IPS-20b (cell line): ENCODE results near the gene KLHDC7B.
A peak's percentile ranks its signal among the peaks of the same experiment; 100 is the strongest.

Experiments
- H3K27ac ChIP-seq: one replicate; pipeline ENCODE4 v1.5.1; 2013; ENCODE audit warnings: low read length
- H3K27me3 ChIP-seq: 2 replicates; pipeline ENCODE4 v1.6.1; 2013; ENCODE audit warnings: mild to moderate bottlenecking, low read length, inconsistent platforms; ENCODE audit not compliant: insufficient read depth
- H3K36me3 ChIP-seq: 2 replicates; pipeline ENCODE4 v1.6.1; 2013; ENCODE audit warnings: low read depth, mild to moderate bottlenecking, inconsistent platforms, low read length, moderate library complexity; ENCODE audit not compliant: insufficient read depth
- H3K4me1 ChIP-seq: 2 replicates; pipeline ENCODE4 v1.6.1; 2013; ENCODE audit warnings: mild to moderate bottlenecking, control low read depth, inconsistent platforms, low read length, moderate library complexity; ENCODE audit not compliant: insufficient read depth
- H3K4me3 ChIP-seq: 2 replicates; pipeline ENCODE4 v1.5.1; 2013; ENCODE audit warnings: mild to moderate bottlenecking, low read length, inconsistent platforms
- H3K9ac ChIP-seq: 2 replicates; pipeline ENCODE4 v1.6.1; 2013; ENCODE audit warnings: low read depth, mild to moderate bottlenecking, inconsistent platforms, low read length, moderate library complexity
- H3K9me3 ChIP-seq: 2 replicates; pipeline ENCODE4 v1.6.1; 2013; ENCODE audit warnings: mild to moderate bottlenecking, low read depth, low read length, inconsistent platforms; ENCODE audit not compliant: insufficient read depth

KLHDC7B gene

DNA sequence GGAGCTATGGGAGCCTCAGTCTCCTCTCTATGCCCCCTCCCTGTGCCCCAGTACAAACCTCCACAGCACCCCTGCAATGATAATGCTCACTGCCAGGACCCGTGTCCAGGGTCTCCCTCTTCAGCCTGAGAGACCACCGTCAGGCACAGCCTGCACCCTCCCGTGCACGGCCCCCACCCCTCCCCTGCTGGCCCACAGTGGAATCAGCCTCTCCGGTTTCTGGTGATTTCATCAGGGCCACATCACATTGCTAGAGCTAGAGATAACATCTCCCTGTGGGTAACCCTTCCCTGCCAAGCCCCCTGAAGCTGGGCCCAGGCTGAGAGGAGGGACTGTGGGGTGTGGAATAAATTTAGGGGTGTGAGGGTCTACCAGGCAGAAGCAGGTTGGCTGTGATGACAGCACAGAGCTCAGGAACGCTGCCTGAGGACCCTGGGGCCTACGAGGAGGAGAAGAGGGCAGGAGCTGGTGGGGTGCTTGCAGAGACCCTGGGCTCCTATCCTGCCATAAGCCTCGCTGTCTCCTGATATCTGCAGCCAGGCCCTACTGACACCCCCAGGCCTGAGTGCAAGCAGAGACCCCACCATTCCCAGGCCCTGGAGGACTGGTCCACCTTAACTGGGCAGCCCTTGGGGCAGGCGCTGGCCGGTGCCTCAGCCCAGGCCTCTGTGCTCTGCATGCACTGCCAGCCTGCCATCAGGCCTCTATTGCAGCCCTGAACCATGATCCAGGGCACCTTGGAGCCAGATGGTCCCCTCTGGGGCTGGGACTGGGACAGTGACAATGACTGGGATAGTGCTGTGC lies at the start of gene KLHDC7B:
Gene KLHDC7B (plus strand): TSS at position 378 of the 804 bp plus-strand sequence. CDS start 345 bp downstream, at position 723.
- Histone ChIP-seq H3K4me3 (no peak within 1 kb of the TSS), H3K4me1 (no peaks in the 10 kb centered on the region; the same call in 1 of the 2 replicates), H3K9me3 (no peaks in the 10 kb centered on the region), H3K27ac (no peak within 1 kb of the TSS), H3K27me3 (peaks cover 26% of the 10 kb centered on the region), H3K9ac (no peak within 1 kb of the TSS), H3K36me3 (no peaks in the 10 kb centered on the region)

DNA sequence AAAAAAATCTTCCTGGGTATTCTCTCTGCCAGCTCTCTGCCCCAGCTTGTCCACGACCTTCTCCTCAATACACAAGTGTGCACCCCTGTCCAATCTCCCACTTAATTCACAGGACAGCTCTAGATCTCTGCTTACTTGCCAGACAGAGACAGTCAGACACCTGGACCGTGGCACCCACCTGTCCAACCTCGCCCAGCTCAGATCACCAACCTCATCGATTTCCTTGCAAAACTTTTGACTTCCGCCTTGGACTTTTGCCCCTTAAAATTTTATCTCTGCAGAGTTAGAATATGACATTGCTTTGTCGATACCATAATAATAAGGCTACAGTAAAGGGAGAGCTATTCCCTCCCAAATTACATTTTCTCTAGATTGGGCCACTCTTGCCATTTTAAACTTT lies 48.6 kb upstream of the KLHDC7B start:
- Histone ChIP-seq H3K27ac (no peak overlapping the region), H3K9me3 (no peaks in the 10 kb centered on the region), H3K36me3 (no peaks in the 10 kb centered on the region), H3K4me1 (no peaks in the 10 kb centered on the region), H3K4me3 (no peak overlapping the region), H3K9ac (no peak overlapping the region), H3K27me3 (no peaks in the 10 kb centered on the region)

- Histone ChIP-seq H3K4me3 (no peak overlapping the region), H3K9ac (no peak overlapping the region), H3K27me3 (no peaks in the 10 kb centered on the region), H3K9me3 (no peaks in the 10 kb centered on the region), H3K4me1 (no peaks in the 10 kb centered on the region), H3K27ac (no peak overlapping the region), H3K36me3 (no peaks in the 10 kb centered on the region)
Measured at GRCh38 chr22:50498322-50498890, 47.3 kb upstream of the KLHDC7B start.

DNA sequence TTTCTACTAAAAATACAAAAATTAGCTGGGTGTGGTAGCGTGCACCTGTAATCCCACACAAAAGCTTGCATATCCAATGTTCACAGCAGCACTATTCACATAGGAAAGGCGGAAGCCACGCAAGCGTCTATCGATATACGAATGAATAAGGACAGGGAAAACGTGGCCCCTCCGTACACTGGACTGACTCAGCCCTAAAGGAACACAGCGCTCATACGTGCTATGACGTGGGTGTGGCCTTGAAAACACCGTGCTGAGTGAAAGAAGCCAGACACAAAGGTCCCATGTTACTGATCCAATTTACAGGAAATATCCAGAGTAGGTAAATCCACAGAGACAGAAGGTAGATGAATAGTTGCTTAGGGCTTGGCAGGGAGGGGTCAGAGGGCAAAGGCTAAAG lies 45.2 kb upstream of the KLHDC7B start:
- H3K4me1 ChIP-seq = no peaks in the 10 kb centered on the region
- H3K9ac ChIP-seq = no peak overlapping the region
- H3K27ac ChIP-seq = no peak overlapping the region
- peaks cover 6% of the 10 kb centered on the region; the same call in 1 of the 2 replicates for H3K36me3 ChIP-seq
- H3K27me3 ChIP-seq = no peaks in the 10 kb centered on the region
- H3K4me3 ChIP-seq = no peak overlapping the region
- H3K9me3 ChIP-seq = no peaks in the 10 kb centered on the region

GRCh38 chr22:50502096-50502495 lies 43.6 kb upstream of the KLHDC7B start:
- no peaks in the 10 kb centered on the region for H3K27me3 ChIP-seq
- no peak overlapping the region for H3K4me3 ChIP-seq
- H3K4me1 ChIP-seq = no peaks in the 10 kb centered on the region; the same call in 1 of the 2 replicates
- peaks cover 6% of the 10 kb centered on the region; the same call in 1 of the 2 replicates for H3K36me3 ChIP-seq
- no peak overlapping the region for H3K27ac ChIP-seq
- no peaks in the 10 kb centered on the region for H3K9me3 ChIP-seq
- H3K9ac ChIP-seq = no peak overlapping the region

DNA sequence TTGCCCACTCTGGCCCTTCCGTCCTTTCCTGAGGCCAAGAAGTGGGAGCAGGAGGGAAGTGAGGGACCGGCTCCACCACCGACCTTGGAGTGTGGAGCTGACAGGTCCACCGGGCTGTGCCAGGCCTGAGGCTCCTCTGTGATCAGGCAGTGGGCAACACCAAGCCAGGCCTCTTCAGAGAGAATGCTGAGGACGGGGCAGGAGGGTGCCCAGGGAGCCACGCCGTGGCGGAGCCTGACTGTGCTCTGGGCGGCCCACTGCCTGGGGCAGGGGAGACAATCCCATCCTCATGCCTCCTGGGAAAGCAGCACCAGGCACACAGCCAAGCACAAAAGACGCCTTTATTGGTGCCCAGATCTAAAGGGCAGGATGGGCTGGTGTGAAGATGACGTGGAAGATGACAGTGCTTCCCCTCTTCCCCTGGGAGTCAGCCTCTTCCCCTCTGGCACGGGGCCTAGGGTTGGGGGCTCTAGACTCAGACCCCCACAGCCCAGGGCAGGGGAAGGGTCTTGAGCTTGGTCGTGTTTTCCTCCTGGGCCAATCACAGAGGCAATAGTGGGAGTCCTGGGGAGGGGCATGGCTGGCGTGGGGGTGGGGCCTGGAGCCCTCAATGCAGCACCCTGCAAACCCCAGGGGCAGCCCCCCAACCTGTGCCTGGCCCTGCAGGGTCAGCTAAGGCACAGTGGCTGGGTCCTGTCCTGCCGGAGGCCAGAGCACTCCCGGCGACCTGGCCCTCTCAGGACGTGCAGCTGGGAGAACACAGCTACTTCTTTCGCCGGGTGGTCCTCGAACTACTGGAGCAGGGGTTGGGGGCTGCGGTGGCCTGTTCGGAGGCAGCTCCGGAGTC lies 42.8 kb upstream of the KLHDC7B start:
- Histone ChIP-seq H3K4me1 (no peaks in the 10 kb centered on the region; the same call in 1 of the 2 replicates), H3K9me3 (no peaks in the 10 kb centered on the region), H3K27ac (no peak overlapping the region), H3K9ac (no peak overlapping the region), H3K27me3 (no peaks in the 10 kb centered on the region), H3K4me3 (no peak overlapping the region), H3K36me3 (peaks cover 6% of the 10 kb centered on the region; the same call in 1 of the 2 replicates)

- no peaks in the 10 kb centered on the region; the same call in 1 of the 2 replicates for H3K4me1 ChIP-seq
- H3K9ac ChIP-seq = no peak overlapping the region
- no peak overlapping the region for H3K4me3 ChIP-seq
- no peaks in the 10 kb centered on the region for H3K9me3 ChIP-seq
- H3K27ac ChIP-seq = no peak overlapping the region
- peaks cover 6% of the 10 kb centered on the region; the same call in 1 of the 2 replicates for H3K36me3 ChIP-seq
- H3K27me3 ChIP-seq = no peaks in the 10 kb centered on the region
Measured at GRCh38 chr22:50503475-50504145, 42.1 kb upstream of the KLHDC7B start.

- Histone ChIP-seq H3K9ac (no peak overlapping the region), H3K27me3 (no peaks in the 10 kb centered on the region), H3K36me3 (peaks cover 6% of the 10 kb centered on the region; the same call in 1 of the 2 replicates), H3K4me1 (no peaks in the 10 kb centered on the region; the same call in 1 of the 2 replicates), H3K27ac (no peak overlapping the region), H3K4me3 (no peak overlapping the region), H3K9me3 (no peaks in the 10 kb centered on the region)
Measured at GRCh38 chr22:50504369-50505211, 41.1 kb upstream of the KLHDC7B start.

- H3K4me3 ChIP-seq = no peak overlapping the region
- H3K4me1 ChIP-seq = no peaks in the 10 kb centered on the region; the same call in 1 of the 2 replicates
- no peak overlapping the region for H3K9ac ChIP-seq
- H3K36me3 ChIP-seq = peaks cover 6% of the 10 kb centered on the region; the same call in 1 of the 2 replicates
- H3K27ac ChIP-seq = no peak overlapping the region
- no peaks in the 10 kb centered on the region for H3K27me3 ChIP-seq
- H3K9me3 ChIP-seq = no peaks in the 10 kb centered on the region
Measured at GRCh38 chr22:50505276-50505775, 40.4 kb upstream of the KLHDC7B start.

- no peak overlapping the region for H3K27ac ChIP-seq
Measured at GRCh38 chr22:50505776-50506610, 39.7 kb upstream of the KLHDC7B start.

More at GRCh38 chr22:50505776-50506610, 39.7 kb upstream of the KLHDC7B start:
- Histone ChIP-seq H3K4me1 (no peaks in the 10 kb centered on the region; the same call in 1 of the 2 replicates), H3K9me3 (no peaks in the 10 kb centered on the region), H3K9ac (no peak overlapping the region), H3K36me3 (peaks cover 6% of the 10 kb centered on the region; the same call in 1 of the 2 replicates), H3K27me3 (no peaks in the 10 kb centered on the region), H3K4me3 (peak overlapping the region; percentile 95; the same call in 1 of the 2 replicates)
